IMR-90 (cell line): ENCODE data around the gene PLD1. TPM values are rescaled to one million over a fixed set of nuclear protein-coding genes. Genes with fewer than 3 reads are reported as not detected.
A peak's percentile ranks its signal among the peaks of the same experiment; 100 is the strongest.

ENCODE experiments used
- ATAC-seq: fragments of 200-7000 bp; cut with Tn5 transposase; 2 replicates; pipeline ENCODE4 v1.9.1; 2020; ENCODE audit warnings: low read depth, mild to moderate bottlenecking, moderate library complexity
- BruUV-seq: library from RNA; stranded (reverse); fragments of 400-500 nt; replicated peaks from 2 replicates; lab custom pipeline; 2021; lab: Mats Ljungman, UMichigan
- CTCF ChIA-PET: fragments of 300-600 bp; formaldehyde crosslinking; extraction: SDS; loops from one replicate; lab custom pipeline; 2021; ENCODE audit warnings: antibody characterized with exemption; lab: Yijun Ruan, JAX
- POLR2A ChIA-PET: fragments of 300-600 bp; sonication (Branson Sonifier 250); formaldehyde crosslinking; loops from one replicate; lab custom pipeline; 2022; ENCODE audit warnings: antibody characterized with exemption; ENCODE audit not compliant: unreplicated experiment; lab: Charles Lee
- DNase-seq: peaks from one replicate; pipeline ENCODE4 v3.0.0; 2013
- H2AFZ ChIP-seq: replicated peaks from 2 replicates; pipeline ENCODE3; 2013; ENCODE audit warnings: low read length, mild to moderate bottlenecking; ENCODE audit not compliant: poor library complexity
- H2AK5ac ChIP-seq: 2 replicates; pipeline ENCODE4 v1.6.1; 2013; ENCODE audit warnings: low read depth, low read length, inconsistent platforms
- H2AK9ac ChIP-seq: replicated peaks from 2 replicates; pipeline ENCODE3; 2013; ENCODE audit warnings: mild to moderate bottlenecking, low read depth, low read length, moderate library complexity; ENCODE audit not compliant: poor library complexity
- H2BK120ac ChIP-seq: 2 replicates; pipeline ENCODE4 v1.6.1; 2013; ENCODE audit warnings: low read depth, low read length, inconsistent platforms
- H2BK15ac ChIP-seq: 3 replicates; pipeline ENCODE4 v1.6.1; 2013; ENCODE audit warnings: low read depth, low read length, inconsistent platforms
- H2BK20ac ChIP-seq: 2 replicates; pipeline ENCODE4 v1.6.1; 2013; ENCODE audit warnings: low read depth, mild to moderate bottlenecking, inconsistent platforms, low read length, moderate library complexity
- H2BK5ac ChIP-seq: 2 replicates; pipeline ENCODE4 v1.6.1; 2013; ENCODE audit warnings: mild to moderate bottlenecking, low read depth, low read length, inconsistent platforms; ENCODE audit not compliant: poor library complexity, severe bottlenecking
- H3K14ac ChIP-seq: replicated peaks from 2 replicates; pipeline ENCODE4 v1.6.1; 2013; ENCODE audit warnings: low read depth, low read length, inconsistent platforms
- H3K18ac ChIP-seq: 2 replicates; pipeline ENCODE4 v1.6.1; 2013; ENCODE audit warnings: low read depth, low read length, control low read depth
- H3K23ac ChIP-seq: 2 replicates; pipeline ENCODE4 v1.6.1; 2013; ENCODE audit warnings: low read depth, low read length, inconsistent platforms
- H3K27ac ChIP-seq: 2 replicates; pipeline ENCODE4 v1.5.1; 2013; ENCODE audit warnings: mild to moderate bottlenecking, control low read depth, low read length; ENCODE audit not compliant: insufficient read depth
- H3K27me3 ChIP-seq: 2 replicates; pipeline ENCODE4 v1.6.1; 2013; ENCODE audit warnings: low read length; ENCODE audit not compliant: control insufficient read depth, insufficient read depth
- H3K36me3 ChIP-seq: 2 replicates; pipeline ENCODE4 v1.6.1; 2013; ENCODE audit warnings: low read length, mixed read lengths; ENCODE audit not compliant: control insufficient read depth, insufficient read depth
- H3K4ac ChIP-seq: 2 replicates; pipeline ENCODE4 v1.6.1; 2013; ENCODE audit warnings: low read depth, low read length, inconsistent platforms
- H3K4me1 ChIP-seq: 2 replicates; pipeline ENCODE4 v1.6.1; 2013; ENCODE audit warnings: low read length, mixed read lengths; ENCODE audit not compliant: control insufficient read depth, insufficient read depth
- H3K4me2 ChIP-seq: 2 replicates; pipeline ENCODE4 v1.6.1; 2013; ENCODE audit warnings: low read depth, mild to moderate bottlenecking, control low read depth, low read length, moderate library complexity
- H3K4me3 ChIP-seq: 2 replicates; pipeline ENCODE4 v1.5.1; 2013; ENCODE audit warnings: low read depth, mild to moderate bottlenecking, control low read depth, low read length, moderate library complexity; ENCODE audit not compliant: insufficient read depth
- H3K56ac ChIP-seq: 2 replicates; pipeline ENCODE4 v1.6.1; 2013; ENCODE audit warnings: low read length, inconsistent platforms; ENCODE audit not compliant: insufficient read depth; ENCODE audit errors: extremely low read depth
- H3K79me1 ChIP-seq, 2 experiments: 2 replicates each; pipeline ENCODE4 v1.6.1; 2013; ENCODE audit warnings: low read length in 2 of 2, inconsistent platforms in 1 of 2, low read depth in 1 of 2
- H3K9ac ChIP-seq: 2 replicates; pipeline ENCODE4 v1.6.1; 2013; ENCODE audit warnings: low read depth, low read length, control low read depth
- H3K9me1 ChIP-seq: 2 replicates; pipeline ENCODE4 v1.6.1; 2013; ENCODE audit warnings: low read length, inconsistent platforms; ENCODE audit not compliant: insufficient read depth
- H3K9me3 ChIP-seq: 2 replicates; pipeline ENCODE4 v1.6.1; 2013; ENCODE audit warnings: low read length; ENCODE audit not compliant: control insufficient read depth, insufficient read depth
- H4K20me1 ChIP-seq: 2 replicates; pipeline ENCODE4 v1.6.1; 2013; ENCODE audit warnings: low read length, inconsistent platforms; ENCODE audit not compliant: insufficient read depth
- H4K5ac ChIP-seq: 2 replicates; pipeline ENCODE4 v1.6.1; 2013; ENCODE audit warnings: mild to moderate bottlenecking, low read depth, low read length, control low read depth
- H4K8ac ChIP-seq, 2 experiments: 2 replicates each; pipeline ENCODE4 v1.6.1; 2013; ENCODE audit warnings: low read depth in 2 of 2, low read length in 2 of 2, control low read depth in 1 of 2, inconsistent platforms in 1 of 2
- H4K91ac ChIP-seq: 2 replicates; pipeline ENCODE4 v1.6.1; 2013; ENCODE audit warnings: low read depth, low read length, inconsistent platforms; ENCODE audit not compliant: insufficient read depth
- CEBPB ChIP-seq: IDR thresholded peaks from 2 replicates; pipeline ENCODE4 v1.6.1; 2012; ENCODE audit warnings: low read depth, low read length, improper control_type of control experiment
- CTCF ChIP-seq: conservative IDR thresholded peaks from 2 replicates; pipeline ENCODE4 v1.5.1; 2012; ENCODE audit warnings: mild to moderate bottlenecking, low read depth, low read length, improper control_type of control experiment
- ELK1 ChIP-seq: fragments of 150-350 bp; IDR thresholded peaks from 2 replicates; pipeline ENCODE4 v1.6.1; 2016; ENCODE audit warnings: low read depth, mild to moderate bottlenecking, low read length, moderate library complexity, borderline replicate concordance
- POLR2A ChIP-seq: IDR thresholded peaks from 2 replicates; pipeline ENCODE4 v1.6.1; 2012; ENCODE audit warnings: mild to moderate bottlenecking, low read depth, low read length
- RAD21 ChIP-seq: IDR thresholded peaks from 2 replicates; pipeline ENCODE4 v1.6.1; 2012; ENCODE audit warnings: low read length, improper control_type of control experiment
- WGBS, 2 experiments: methylation state at CpG; one replicate each; pipeline versions ENCODE4 v1.1.5 to v1.1.7; 2013; ENCODE audit warnings: missing lambda C conversion rate in 2 of 2; ENCODE audit not compliant: insufficient read length in 1 of 2; ENCODE audit errors: extremely low coverage in 2 of 2; 5-methylcytosine and 5-hydroxymethylcytosine counted together
- dilution Hi-C: fragments of 300-500 bp; cut with HindIII; formaldehyde crosslinking; loops from one replicate; pipeline ENCODE4 v1.14.3; 2018; ENCODE audit warnings: low sequenced_read_pairs; ENCODE audit not compliant: unreplicated experiment
- in situ Hi-C: fragments of 300-500 bp; cut with MboI; formaldehyde crosslinking; loops from 3 replicates; pipeline ENCODE4 v1.14.3; 2019; ENCODE audit warnings: low sequenced_read_pairs, inconsistent platforms, mixed read lengths
- intact Hi-C: fragments of 100-400 bp; cut with micrococcal nuclease; formaldehyde crosslinking; loops from 2 replicates; pipeline ENCODE4 v1.10.0; 2022
- polyA plus RNA-seq, 3 experiments: library from polyadenylated mRNA; depleted of rRNA; stranded (reverse); fragments of >200 nt; gene quantifications; 2 replicates each; pipeline ENCODE4 v1.2.3, GENCODE V29; 2012; ENCODE audit warnings: low replicate concordance in 1 of 3
- total RNA-seq: library from RNA; depleted of rRNA; stranded (reverse); fragments of >200 nt; gene quantifications from 2 replicates; pipeline ENCODE4 v1.2.3, GENCODE V29; 2012

The PLD1 gene
- total and polyA plus RNA-seq, 2 of the 4 experiments (the other 2 are of a cell fraction) = 3.3 to 9.7 TPM

GRCh38 chr3:171838218-171838720 lies 28.0 kb upstream of the PLD1 start:
- peak overlapping the region; percentile 84 for H3K23ac ChIP-seq
- H2BK5ac ChIP-seq = peak overlapping the region; percentile 92
- H2AK5ac ChIP-seq = 0 out of 2 replicates have a peak overlapping the region, but pooled peaks have one; percentile 25
- peak overlapping the region; percentile 24; the same call in 1 of the 2 replicates for H3K4me3 ChIP-seq
- DNase-seq = peak; percentile 78
- no TSS peak for BruUV-seq
- peak overlapping the region; percentile 85 for H4K91ac ChIP-seq
- peak; percentile 82 for ATAC-seq
- POLR2A ChIA-PET = interaction anchor here (0.6 kb wide), 1 partner anchor 532 kb away, joined by 3 read pairs; no protein-coding TSS in a partner anchor
- peak overlapping the region; percentile 84 for H2AFZ ChIP-seq
- no peaks in the 10 kb centered on the region for H3K27me3 ChIP-seq
- peak overlapping the region; percentile 68 for H3K9ac ChIP-seq
- H3K79me1 ChIP-seq = 0 out of 4 replicates have a peak, but pooled peaks cover 0 to 4% of the 10 kb centered on the region in 2 experiments
- peaks cover 11% of the 10 kb centered on the region for H3K4me1 ChIP-seq
- H2BK15ac ChIP-seq = peak overlapping the region; percentile 95; the same call in 2 of the 3 replicates
- peak overlapping the region; percentile 66 to 89; a peak in 3 of 4 replicates for H4K8ac ChIP-seq
- dilution Hi-C loops (no loop called here), intact Hi-C loops (loop anchor here (1.0 kb wide), 1 partner anchor 36 kb away; no protein-coding TSS in a partner anchor), in situ Hi-C loops (no loop called here)
- H4K20me1 ChIP-seq = no peaks in the 10 kb centered on the region
- no peaks in the 10 kb centered on the region for H3K36me3 ChIP-seq
- CTCF ChIA-PET = interaction anchor here (0.6 to 1.8 kb wide), 3 partner anchors 8 to 244 kb away, joined by 3 to 4 read pairs (median 3); no protein-coding TSS in a partner anchor
- WGBS, 2 experiments = 7% methylated on average over 3 of the region's 6 CpGs; no CpG with 5 or more reads in 1 of the 2 experiments
- H4K5ac ChIP-seq = peak overlapping the region; percentile 56
- H3K4ac ChIP-seq = peak overlapping the region; percentile 91
- no peak overlapping the region for H2AK9ac ChIP-seq
- H3K27ac ChIP-seq = peak overlapping the region; percentile 91
- H3K9me3 ChIP-seq = no peaks in the 10 kb centered on the region
- peak overlapping the region; percentile 98 for H2BK120ac ChIP-seq
- no peaks in the 10 kb centered on the region; the same call in none of the 2 replicates for H3K9me1 ChIP-seq
- peak overlapping the region; percentile 96 for H2BK20ac ChIP-seq
- H3K56ac ChIP-seq = peak overlapping the region; percentile 84
- H3K4me2 ChIP-seq = peak overlapping the region; percentile 72
- peak overlapping the region; percentile 83 for H3K14ac ChIP-seq
- H3K18ac ChIP-seq = peak overlapping the region; percentile 74
- TF ChIP-seq RAD21 = 0 out of 2 replicates have a peak, but pooled peaks have one; percentile 2
- TF ChIP-seq CTCF = 0 out of 2 replicates have a peak, but pooled peaks have one; percentile 2
- peak; percentile 89 for TF ChIP-seq CEBPB
- no peak for TF ChIP-seq POLR2A
- TF ChIP-seq ELK1 = no peak
